ENCODE measurements around the gene TBC1D22A.

TBC1D22A gene

GRCh38 chr22:46806794-46807193 is 44.3 kb downstream of the TBC1D22A start:
- DNase-seq (ENCODE audit: low read depth), result no peak
- TF ChIP-seq CTCF (IDR thresholded peaks at IDR 0.05; ENCODE audit: low read length, missing control alignments), result no peak

GRCh38 chr22:46807458-46807857 is 45.0 kb downstream of the TBC1D22A start:
- H3K4me3 ChIP-seq (replicated peaks; ENCODE audit: low read depth, low read length), result no peak overlapping the region
- no peak for DNase-seq (ENCODE audit: low read depth)
- no peak for TF ChIP-seq CTCF (IDR thresholded peaks at IDR 0.05; ENCODE audit: low read length, missing control alignments)

More at GRCh38 chr22:46806794-46807193, 44.3 kb downstream of the TBC1D22A start:
- H3K4me3 ChIP-seq (replicated peaks; ENCODE audit: low read depth, low read length), result no peak overlapping the region

GRCh38 chr22:46809153-46809885 is 46.9 kb downstream of the TBC1D22A start:
- H3K4me3 ChIP-seq (replicated peaks; ENCODE audit: low read depth, low read length), result no peak overlapping the region
- no peak for DNase-seq (ENCODE audit: low read depth)
- TF ChIP-seq CTCF (IDR thresholded peaks at IDR 0.05; ENCODE audit: low read length, missing control alignments), result no peak

- DNase-seq (ENCODE audit: low read depth), result no peak
- no peak for TF ChIP-seq CTCF (IDR thresholded peaks at IDR 0.05; ENCODE audit: low read length, missing control alignments)
Observed at GRCh38 chr22:46810856-46811786, 48.7 kb downstream of the TBC1D22A start.

GRCh38 chr22:46812034-46812605 is 49.7 kb downstream of the TBC1D22A start:
- DNase-seq (ENCODE audit: low read depth), result no peak
- no peak for TF ChIP-seq CTCF (IDR thresholded peaks at IDR 0.05; ENCODE audit: low read length, missing control alignments)

More at GRCh38 chr22:46810856-46811786, 48.7 kb downstream of the TBC1D22A start:
- H3K4me3 ChIP-seq (replicated peaks; ENCODE audit: low read depth, low read length), result no peak overlapping the region

GRCh38 chr22:46812788-46813187 is 50.3 kb downstream of the TBC1D22A start:
- no peak for DNase-seq (ENCODE audit: low read depth)
- no peak for TF ChIP-seq CTCF (IDR thresholded peaks at IDR 0.05; ENCODE audit: low read length, missing control alignments)

More at GRCh38 chr22:46812034-46812605, 49.7 kb downstream of the TBC1D22A start:
- no peak overlapping the region for H3K4me3 ChIP-seq (replicated peaks; ENCODE audit: low read depth, low read length)

More at GRCh38 chr22:46812788-46813187, 50.3 kb downstream of the TBC1D22A start:
- no peak overlapping the region for H3K4me3 ChIP-seq (replicated peaks; ENCODE audit: low read depth, low read length)
